SK-N-DZ (cell line): Measurements from ENCODE around the gene KCNJ15. TPM values are rescaled to one million over a fixed set of nuclear protein-coding genes. Genes with fewer than 3 reads are reported as not detected.
A peak's percentile ranks its signal among the peaks of the same experiment; 100 is the strongest.
"Not testable (repeated sequence)": the region's sequence is repeated elsewhere in the genome, so short reads cannot be mapped to it uniquely, and the experiment has no call there.

ENCODE experiments used
- DNase-seq: peaks from one replicate; pipeline ENCODE4 v3.0.0-alpha.2; 2015; ENCODE audit warnings: low spot score
- polyA plus RNA-seq, 2 experiments: library from polyadenylated mRNA; depleted of rRNA; stranded (reverse); fragments of >200 nt; gene quantifications; 2 replicates each; pipeline ENCODE4 v1.2.3, GENCODE V29; 2014

Gene KCNJ15
- polyA plus RNA-seq (2014; cell fraction: cytosol; rRNA removed) = 0.24 and 0.31 TPM in 2 replicates
- polyA plus RNA-seq (2014; cell fraction: nucleus; rRNA removed) = 0.22 and 1.7 TPM in 2 replicates

DNA sequence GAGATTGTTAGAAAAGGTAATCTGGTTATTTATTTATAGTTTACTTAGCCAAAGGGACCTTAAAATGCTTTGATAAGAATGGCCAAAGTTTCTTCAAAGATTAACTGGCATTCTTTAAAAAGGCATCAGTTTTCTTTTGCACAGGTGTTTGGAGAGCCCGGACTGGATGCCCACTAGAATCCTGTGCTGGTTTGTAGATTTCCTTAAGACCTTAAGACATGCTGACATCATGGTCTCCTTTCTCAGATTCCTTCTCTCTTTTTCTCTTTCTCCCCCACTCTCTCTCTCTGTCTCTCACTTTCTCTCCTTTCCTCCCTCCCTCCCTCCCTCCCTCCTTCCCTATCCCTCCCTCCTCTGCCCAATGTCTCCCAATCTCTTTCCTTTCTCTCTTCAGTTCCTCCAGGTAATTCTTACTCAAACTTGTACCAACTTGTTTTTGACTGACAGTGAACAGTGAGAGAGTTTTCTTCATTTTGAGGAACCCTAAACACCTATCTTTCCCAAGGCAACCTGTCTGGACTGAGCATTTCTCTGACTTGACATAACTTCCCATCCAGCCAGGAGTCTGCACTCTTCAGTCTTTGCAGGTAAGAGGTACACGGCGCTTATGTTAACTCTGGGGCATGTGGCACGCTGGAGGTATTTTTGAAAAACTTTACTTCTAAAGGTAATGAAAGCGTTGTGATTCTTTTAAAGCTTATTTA is at the start of gene KCNJ15:
Gene KCNJ15 (plus strand): TSS at position 393 of the 704 bp plus-strand sequence. CDS start 42,271 bp downstream, outside the sequence.
- no peak for DNase-seq

- DNase-seq = no peak
Measured at GRCh38 chr21:38208118-38208517, 48.7 kb upstream of the KCNJ15 start.

- DNase-seq = no peak
Measured at GRCh38 chr21:38211321-38211720, 45.5 kb upstream of the KCNJ15 start.

GRCh38 chr21:38212706-38213105 is 44.1 kb upstream of the KCNJ15 start:
- DNase-seq = no peak

- peak; percentile 41 for DNase-seq
Measured at GRCh38 chr21:38219049-38219628, 37.7 kb upstream of the KCNJ15 start.

DNA sequence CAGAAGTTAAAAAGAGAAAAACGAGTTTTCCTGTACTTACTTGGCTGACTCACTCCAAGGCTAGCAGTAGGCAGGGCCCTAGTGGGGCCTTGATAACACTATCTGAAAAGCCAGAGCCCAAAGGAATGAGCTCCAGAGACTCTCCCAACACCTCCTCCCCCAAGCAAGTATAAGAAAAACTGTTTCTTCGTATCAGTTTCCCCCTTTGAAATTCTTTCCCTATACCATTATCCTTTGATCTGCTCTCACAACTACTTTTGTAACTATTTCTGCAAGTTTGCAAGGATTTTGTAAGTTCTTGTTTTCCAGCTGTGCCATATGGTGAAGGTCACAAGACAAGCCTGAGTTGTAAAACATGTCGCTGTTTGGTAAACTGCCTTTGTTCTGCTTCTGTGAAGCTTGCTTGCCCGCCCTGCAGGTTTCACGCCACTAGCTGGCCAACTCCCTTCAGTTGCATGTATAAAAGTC is 36.5 kb upstream of the KCNJ15 start:
- DNase-seq = no peak

GRCh38 chr21:38221594-38221993 is 35.2 kb upstream of the KCNJ15 start:
- DNase-seq = no peak

DNA sequence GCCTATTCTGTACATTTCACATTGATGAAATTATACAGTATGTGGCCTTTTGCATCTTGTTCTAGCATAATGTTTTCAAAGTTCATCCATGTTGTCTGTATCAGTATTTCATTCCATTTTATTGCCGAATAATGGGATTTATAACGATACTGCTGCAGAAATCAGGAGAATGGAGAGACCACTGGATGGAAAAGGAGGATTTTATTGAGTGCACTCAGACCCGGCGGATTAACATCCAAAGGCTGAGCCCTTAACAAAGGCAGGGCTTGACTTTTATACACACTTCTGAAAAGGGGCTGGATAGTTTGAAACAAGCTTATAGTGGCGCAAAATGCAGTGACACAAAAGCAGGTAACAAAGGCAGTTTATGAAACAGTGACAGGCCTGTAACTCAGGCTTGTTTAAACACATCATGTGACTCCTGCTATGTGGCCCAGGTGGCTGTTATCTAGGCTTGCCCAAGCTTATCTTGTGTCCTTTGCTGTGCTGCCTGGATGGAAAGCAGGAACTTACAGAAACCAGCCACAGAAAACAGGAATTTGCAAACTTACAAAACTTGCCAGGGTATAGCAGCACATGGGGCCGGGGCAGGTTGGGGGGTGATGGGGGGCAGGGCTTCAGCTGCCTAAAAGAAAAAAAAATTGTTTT is 32.8 kb upstream of the KCNJ15 start:
- DNase-seq = no peak

GRCh38 chr21:38227401-38227800 is 29.4 kb upstream of the KCNJ15 start:
- no peak for DNase-seq

- no peak for DNase-seq
Measured at GRCh38 chr21:38228115-38228514, 28.7 kb upstream of the KCNJ15 start.

DNA sequence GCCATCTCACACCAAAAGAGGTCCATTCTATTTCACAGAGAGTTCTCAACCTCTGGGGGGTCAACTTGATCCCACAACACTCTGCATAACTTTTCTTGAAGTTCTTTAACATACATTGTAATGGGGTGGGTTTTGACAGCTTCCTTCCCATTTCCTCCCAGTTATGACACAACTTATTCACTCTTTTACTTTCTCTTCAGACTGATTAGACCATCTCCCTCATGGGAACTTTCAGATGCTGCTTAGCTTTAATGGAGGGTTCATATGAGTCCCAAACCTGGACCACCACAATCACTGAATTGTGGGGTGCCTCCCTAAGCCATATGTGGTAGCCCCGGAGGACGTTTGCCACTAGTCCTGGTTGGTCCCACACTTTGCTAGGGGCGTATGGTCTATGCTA is 28.3 kb upstream of the KCNJ15 start:
- DNase-seq = no peak

DNA sequence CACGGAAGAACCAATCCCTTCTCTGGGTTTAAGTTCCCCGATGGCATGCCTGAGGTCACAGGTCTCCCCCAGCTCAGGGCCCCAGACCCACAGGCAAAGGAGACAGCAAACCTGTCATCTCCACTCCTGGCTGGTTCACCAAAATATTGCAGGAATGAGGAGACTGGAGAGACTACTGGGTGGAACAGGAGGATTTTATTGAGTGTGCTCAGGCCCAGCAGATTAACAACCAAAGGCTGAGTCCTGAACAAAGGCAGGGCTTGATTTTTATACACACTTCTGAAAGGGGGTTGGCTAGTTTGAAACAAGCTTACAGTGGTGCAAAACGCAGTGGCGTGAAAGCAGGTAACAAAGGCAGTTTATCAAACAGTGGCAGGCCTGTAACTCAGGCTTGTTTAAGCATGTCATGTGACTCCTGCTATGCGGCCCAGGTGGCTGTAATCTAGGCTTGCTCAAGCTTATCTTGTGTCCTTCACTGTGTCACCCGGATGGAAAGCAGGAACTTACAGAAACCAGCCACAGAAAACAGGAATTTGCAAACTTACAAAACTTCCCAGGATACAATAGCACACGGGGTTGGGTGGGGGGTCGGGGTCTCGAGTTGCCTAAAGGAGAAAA is 27.4 kb upstream of the KCNJ15 start:
- DNase-seq = peak; percentile 15

DNA sequence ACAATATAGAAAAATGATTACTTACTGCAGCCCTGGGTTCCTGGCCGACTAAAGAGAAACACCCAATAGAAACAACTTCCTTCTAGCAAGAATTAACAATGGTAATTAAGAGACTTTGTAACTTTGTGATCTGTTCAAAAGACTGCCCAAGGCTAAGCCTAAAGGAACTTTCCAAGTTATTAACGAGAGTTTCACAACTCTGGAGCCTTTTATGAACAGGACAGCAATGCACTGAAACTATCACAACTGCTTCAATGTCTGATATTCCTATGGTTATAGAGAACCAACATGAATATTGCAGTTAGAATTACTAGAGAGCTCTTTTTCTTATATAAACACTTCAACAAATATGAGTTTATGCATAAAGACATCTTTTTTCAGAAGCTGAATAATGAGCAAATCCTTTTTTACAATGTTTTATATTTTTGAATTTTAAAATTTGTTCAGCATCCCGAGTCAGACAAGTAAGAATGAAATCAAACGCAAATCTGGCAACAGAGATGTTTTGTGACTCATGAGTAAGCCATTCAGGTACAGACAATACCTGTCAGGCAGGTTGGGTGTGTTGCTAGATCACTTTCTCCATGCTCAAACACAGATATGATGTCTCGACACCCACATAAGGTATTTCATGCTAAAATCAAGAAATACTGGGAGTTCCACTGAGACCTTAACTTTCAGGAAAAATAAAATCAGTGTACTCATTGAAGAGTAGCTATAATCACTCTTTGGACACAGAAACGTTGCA is 22.2 kb upstream of the KCNJ15 start:
- no peak for DNase-seq

DNA sequence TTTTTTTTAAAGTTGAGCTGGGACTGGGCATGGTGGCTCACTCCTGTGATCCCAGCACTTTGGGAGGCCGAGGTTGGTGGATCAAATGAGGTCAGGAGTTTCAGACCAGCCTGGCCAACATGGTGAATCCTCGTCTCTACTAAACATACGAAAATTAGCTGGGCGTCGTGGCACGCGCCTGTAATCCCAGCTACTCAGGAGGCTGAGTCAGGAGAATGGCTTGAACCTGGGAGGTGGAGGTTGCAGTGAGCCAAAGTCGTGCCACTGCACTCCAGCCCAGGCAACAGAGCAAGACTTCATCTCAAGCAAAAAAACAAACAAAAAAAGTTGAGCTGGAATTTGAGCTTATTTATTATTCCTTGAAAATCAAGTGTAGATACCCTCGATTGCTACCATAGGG is 21.5 kb upstream of the KCNJ15 start:
- not testable (repeated sequence) for DNase-seq

DNA sequence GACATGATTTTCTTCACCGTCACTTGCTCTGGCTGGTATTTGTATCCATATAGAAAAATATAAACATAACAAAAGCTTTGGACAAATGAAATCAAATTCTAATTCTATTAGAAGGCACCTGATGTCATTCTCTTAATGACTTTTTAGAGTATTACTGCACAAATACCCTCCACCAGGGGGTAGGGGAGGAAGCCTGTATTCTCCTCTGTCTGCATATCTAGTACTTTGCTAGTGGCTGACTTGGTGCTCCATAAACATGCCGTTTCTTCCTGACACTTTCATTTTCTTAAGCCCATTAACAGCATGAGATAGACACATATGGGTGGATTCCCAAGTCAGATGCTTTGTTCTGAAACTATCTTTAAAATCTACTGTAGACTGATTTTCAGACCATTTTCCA is 20.6 kb upstream of the KCNJ15 start:
- DNase-seq = no peak

- no peak for DNase-seq
Measured at GRCh38 chr21:38239672-38240071, 17.1 kb upstream of the KCNJ15 start.

- no peak for DNase-seq
Measured at GRCh38 chr21:38240129-38240528, 16.7 kb upstream of the KCNJ15 start.

DNA sequence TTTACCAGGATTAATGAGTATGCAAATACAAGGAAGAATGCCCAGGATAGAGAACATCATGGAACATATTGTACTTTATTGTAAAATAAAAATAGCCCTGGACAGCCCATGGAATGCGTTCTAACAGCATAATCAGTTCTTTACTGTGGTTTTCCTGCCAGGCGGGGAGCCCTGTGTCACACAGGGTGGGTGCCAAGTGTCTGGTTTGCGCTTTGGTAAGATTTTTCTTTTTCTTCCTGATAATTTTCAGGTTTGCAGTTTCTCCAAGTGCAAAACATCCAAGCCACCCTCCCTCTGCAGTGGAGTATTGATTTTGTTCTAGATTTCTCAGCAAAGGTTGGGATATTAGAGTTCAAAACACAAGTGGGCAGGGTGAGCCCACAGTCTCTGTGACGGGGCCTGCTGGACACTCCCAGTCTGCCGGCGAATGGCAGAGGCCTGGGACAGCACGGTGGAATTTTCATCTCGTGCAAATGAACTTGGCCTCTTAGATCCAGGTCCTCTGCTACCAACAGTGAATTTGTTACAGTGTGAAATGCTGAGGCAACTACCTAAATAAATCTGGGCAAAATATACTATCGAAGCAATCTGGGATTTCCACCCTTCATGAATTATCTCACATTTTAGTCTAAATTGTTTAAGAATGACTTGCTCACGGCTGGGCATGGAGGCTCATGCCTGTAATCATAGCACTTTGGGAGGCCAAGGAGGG is 15.6 kb upstream of the KCNJ15 start:
- DNase-seq = no peak

DNA sequence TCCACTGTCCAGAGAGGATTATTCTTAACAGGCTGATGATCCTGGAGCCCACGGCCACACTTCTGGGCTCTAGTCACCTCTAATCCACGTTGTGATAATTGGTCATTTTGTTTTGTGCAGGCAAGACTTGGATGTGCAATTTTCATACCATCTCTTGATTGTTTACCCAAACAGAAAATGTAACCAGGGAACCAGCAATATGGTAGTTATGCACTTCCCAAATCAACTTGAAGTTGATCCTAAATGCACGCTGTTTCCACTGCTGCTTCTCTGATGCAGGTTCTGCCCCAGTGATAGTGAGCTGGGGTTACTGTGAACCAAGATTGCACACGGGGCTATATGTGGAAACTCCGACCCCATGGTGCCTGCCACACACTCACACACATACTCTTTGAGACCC is 14.7 kb upstream of the KCNJ15 start:
- DNase-seq = no peak

DNA sequence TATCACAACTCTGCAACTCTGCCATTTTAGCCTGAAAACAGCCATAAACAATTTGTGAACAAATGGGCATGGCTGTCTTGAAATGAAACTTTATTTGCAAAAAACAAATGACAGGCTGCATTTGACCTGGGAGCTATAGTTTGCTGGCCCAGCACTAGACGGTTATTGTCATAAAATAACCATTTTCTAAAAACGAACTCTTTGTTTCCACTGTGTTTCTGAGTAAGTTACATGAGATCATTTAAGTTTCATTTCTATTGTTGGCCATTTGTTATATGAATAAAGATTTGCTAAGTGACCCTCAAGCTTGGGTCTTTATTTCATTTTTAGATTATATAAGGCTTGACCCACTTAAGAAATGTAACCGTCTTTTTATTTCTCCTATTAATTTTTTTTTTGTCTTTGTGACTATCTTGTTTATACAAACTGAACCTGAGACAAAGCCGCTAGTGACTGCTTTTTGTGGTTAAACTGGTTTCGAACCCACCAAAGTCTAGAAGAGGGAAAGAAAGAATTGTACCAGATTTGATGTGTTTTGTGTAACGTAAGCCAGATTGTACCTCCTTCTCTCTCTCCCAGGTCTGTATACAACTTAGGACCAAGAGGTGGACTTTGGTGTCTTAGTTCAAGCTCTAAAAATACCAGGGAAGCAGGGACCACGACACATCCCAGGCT is 12.9 kb upstream of the KCNJ15 start:
- DNase-seq = no peak
